Esophagus muscularis mucosa (tissue), 4 donors: Measurements from ENCODE around the gene CASKIN1. TPM values are rescaled to one million over a fixed set of nuclear protein-coding genes. Genes with fewer than 3 reads are reported as not detected.

ENCODE experiments used
- DNase-seq: peaks from one replicate; pipeline ENCODE4 v3.0.0-alpha.2; 2017; ENCODE audit errors: extremely low spot score
- H3K27ac ChIP-seq, 4 donors: fragments of 200-600 bp; sonication (generic); replicated peaks in 1 of 4; 1 replicate in 3 of 4; 2 replicates in 1 of 4; pipeline ENCODE4 v1.5.1; 2016 to 2019; ENCODE audit warnings: mild to moderate bottlenecking in 1 of 4
- H3K27me3 ChIP-seq, 4 donors: fragments of 200-600 bp; sonication (generic); one replicate each; pipeline versions ENCODE4 v1.5.1 to v1.6.0; 2016 to 2019
- H3K36me3 ChIP-seq, 4 donors: fragments of 200-600 bp; sonication (generic); one replicate each; pipeline ENCODE4 v1.5.1; 2016 to 2019
- H3K4me1 ChIP-seq, 4 donors: fragments of 200-600 bp; sonication (generic); one replicate each; pipeline ENCODE4 v1.5.1; 2016 to 2019
- H3K4me3 ChIP-seq, 4 donors: fragments of 200-600 bp; sonication (generic); 1 replicate in 2 of 4; 2 replicates in 2 of 4; pipeline ENCODE4 v1.5.1; 2016 to 2019; ENCODE audit warnings: mild to moderate bottlenecking in 4 of 4, moderate library complexity in 1 of 4
- H3K9me3 ChIP-seq, 4 donors: fragments of 200-600 bp; sonication (generic); 1 replicate in 3 of 4; 2 replicates in 1 of 4; pipeline ENCODE4 v1.5.1; 2016 to 2019
- CTCF ChIP-seq, 3 experiments: fragments of 200-600 bp in 2 of 3; fragments of 450-650 bp in 1 of 3; sonication (generic) in 2 of 3; IDR thresholded peaks; one replicate each; pipeline ENCODE4 v1.5.1; 2017 to 2019; ENCODE audit warnings: antibody characterized with exemption in 3 of 3, mild to moderate bottlenecking in 2 of 3, moderate library complexity in 1 of 3
- EP300 ChIP-seq: sonication (generic); formaldehyde crosslinking; IDR thresholded peaks from one replicate; pipeline ENCODE4 v1.6.1; 2017; ENCODE audit warnings: antibody characterized with exemption
- POLR2A ChIP-seq: fragments of 450-650 bp; IDR thresholded peaks from one replicate; pipeline ENCODE4 v1.6.1; 2017; ENCODE audit warnings: antibody characterized with exemption, moderate library complexity, mild to moderate bottlenecking, low read depth
- POLR2AphosphoS5 ChIP-seq, 2 donors: sonication (generic); formaldehyde crosslinking; IDR thresholded peaks; one replicate each; pipeline ENCODE4 v1.6.1; 2017; ENCODE audit warnings: antibody characterized with exemption in 2 of 2
- WGBS: methylation state at CpG from one replicate; pipeline ENCODE4 v1.1.5; 2018; 5-methylcytosine and 5-hydroxymethylcytosine counted together
- intact Hi-C: fragments of 100-400 bp; cut with DNase I; formaldehyde crosslinking; loops from one replicate; pipeline ENCODE4 v1.15.1; 2023
- total RNA-seq, 4 donors: library from RNA; depleted of rRNA; stranded (reverse); fragments of >200 nt; gene quantifications; one replicate each; pipeline versions ENCODE4 v1.1.0 to v1.2.1, GENCODE V29; 2016

Gene CASKIN1
- total RNA-seq, 4 donors from 2014 or later, result under 0.01 to 0.32 (median 0.09) TPM

GRCh38 chr16:2156849-2157224 is 39.6 kb downstream of the CASKIN1 start:
- Histone ChIP-seq H3K4me1 (peaks cover 71 to 91% (median 89%) of the 10 kb centered on the region in 4 donors), H3K4me3 (peak overlapping the region; percentile 62 to 92 (median 71)), H3K9me3 (no peaks in the 10 kb centered on the region), H3K27ac (peak overlapping the region; percentile 90 to 96 (median 93)), H3K36me3 (peaks cover 0 to 5% (median 1%) of the 10 kb centered on the region in 4 donors), H3K27me3 (no peaks in the 10 kb centered on the region)
- 57% methylated on average over 5 of the region's 5 CpGs for WGBS
- DNase-seq, result no peak
- no peak for TF ChIP-seq EP300
- no peak for TF ChIP-seq POLR2AphosphoS5 (IDR thresholded peaks at IDR 0.05)
- no peak for TF ChIP-seq CTCF (IDR thresholded peaks at IDR 0.05)
- no peak for TF ChIP-seq POLR2A
- intact Hi-C loops, result loop anchor here (5.0 kb wide), 1 partner anchor 95 kb away; the partner anchor contains the start of gene ECI1

GRCh38 chr16:2155977-2156848 is 40.2 kb downstream of the CASKIN1 start:
- H3K36me3 ChIP-seq, result peaks cover 0 to 11% (median 6%) of the 10 kb centered on the region in 4 donors
- peaks cover 77 to 91% (median 89%) of the 10 kb centered on the region in 4 donors for H3K4me1 ChIP-seq
- DNase-seq, result no peak
- TF ChIP-seq POLR2AphosphoS5 (IDR thresholded peaks at IDR 0.05) (no peak), EP300 (no peak), CTCF (IDR thresholded peaks at IDR 0.05) (no peak), POLR2A (no peak)
- intact Hi-C loops, result loop anchor here (5.0 kb wide), 1 partner anchor 96 kb away; the partner anchor contains the start of gene ECI1
- H3K27ac ChIP-seq, result peak overlapping the region; percentile 90 to 96 (median 93)
- 13% methylated on average over 12 of the region's 47 CpGs for WGBS
- H3K9me3 ChIP-seq, result no peaks in the 10 kb centered on the region
- peak overlapping the region; percentile 62 to 92 (median 71) for H3K4me3 ChIP-seq
- no peaks in the 10 kb centered on the region for H3K27me3 ChIP-seq

GRCh38 chr16:2155091-2155950 is 41.1 kb downstream of the CASKIN1 start, which contains the start of gene TRAF7:
Gene TRAF7, plus strand, starts transcription at chr16:2155782. Its CDS starts 8,139 bp downstream, at chr16:2163921.
- peak; percentile 100 for DNase-seq
- no peak for TF ChIP-seq CTCF (IDR thresholded peaks at IDR 0.05)
- peak; percentile 100 for TF ChIP-seq POLR2A
- TF ChIP-seq POLR2AphosphoS5 (IDR thresholded peaks at IDR 0.05), result peak; percentile 100
- TF ChIP-seq EP300, result no peak
- WGBS, result 0% methylated on average over 43 of the region's 94 CpGs
- intact Hi-C loops, result loop anchor here (5.0 kb wide), 1 partner anchor 97 kb away; the partner anchor contains the start of gene ECI1
- Histone ChIP-seq H3K27ac (peak within 1 kb of the TSS; percentile 90 to 96 (median 93)), H3K36me3 (peaks cover 0 to 12% (median 7%) of the 10 kb centered on the region in 4 donors), H3K27me3 (no peaks in the 10 kb centered on the region), H3K4me3 (peak within 1 kb of the TSS; percentile 62 to 92 (median 71)), H3K9me3 (no peaks in the 10 kb centered on the region), H3K4me1 (peaks cover 84 to 91% (median 89%) of the 10 kb centered on the region in 4 donors)

- no peaks in the 10 kb centered on the region for H3K27me3 ChIP-seq
- H3K27ac ChIP-seq, result peak overlapping the region; percentile 76 to 95 (median 86)
- TF ChIP-seq CTCF (IDR thresholded peaks at IDR 0.05), result no peak
- no peak for TF ChIP-seq EP300
- TF ChIP-seq POLR2A, result no peak
- no peak for TF ChIP-seq POLR2AphosphoS5 (IDR thresholded peaks at IDR 0.05)
- H3K9me3 ChIP-seq, result no peaks in the 10 kb centered on the region
- intact Hi-C loops, result loop anchor here (5.0 kb wide), 1 partner anchor 98 kb away; the partner anchor contains the start of gene ECI1
- H3K4me1 ChIP-seq, result peaks cover 80 to 91% (median 89%) of the 10 kb centered on the region in 4 donors
- no peak for DNase-seq
- peaks cover 0 to 12% (median 7%) of the 10 kb centered on the region in 4 donors for H3K36me3 ChIP-seq
- peak overlapping the region; percentile 62 to 88 (median 71) for H3K4me3 ChIP-seq
- 6% methylated on average over 18 of the region's 23 CpGs for WGBS
Measured at GRCh38 chr16:2154533-2155090, 41.8 kb downstream of the CASKIN1 start.
